HG02852 (cell line): ENCODE results near the gene TRPM6.

ENCODE experiments used
- ATAC-seq: cut with Tn5 transposase; IDR thresholded peaks from one replicate; pipeline ENCODE4 v1.9.1; 2021; ENCODE audit warnings: mild to moderate bottlenecking, moderate library complexity; ENCODE audit not compliant: unreplicated experiment

The TRPM6 gene

DNA sequence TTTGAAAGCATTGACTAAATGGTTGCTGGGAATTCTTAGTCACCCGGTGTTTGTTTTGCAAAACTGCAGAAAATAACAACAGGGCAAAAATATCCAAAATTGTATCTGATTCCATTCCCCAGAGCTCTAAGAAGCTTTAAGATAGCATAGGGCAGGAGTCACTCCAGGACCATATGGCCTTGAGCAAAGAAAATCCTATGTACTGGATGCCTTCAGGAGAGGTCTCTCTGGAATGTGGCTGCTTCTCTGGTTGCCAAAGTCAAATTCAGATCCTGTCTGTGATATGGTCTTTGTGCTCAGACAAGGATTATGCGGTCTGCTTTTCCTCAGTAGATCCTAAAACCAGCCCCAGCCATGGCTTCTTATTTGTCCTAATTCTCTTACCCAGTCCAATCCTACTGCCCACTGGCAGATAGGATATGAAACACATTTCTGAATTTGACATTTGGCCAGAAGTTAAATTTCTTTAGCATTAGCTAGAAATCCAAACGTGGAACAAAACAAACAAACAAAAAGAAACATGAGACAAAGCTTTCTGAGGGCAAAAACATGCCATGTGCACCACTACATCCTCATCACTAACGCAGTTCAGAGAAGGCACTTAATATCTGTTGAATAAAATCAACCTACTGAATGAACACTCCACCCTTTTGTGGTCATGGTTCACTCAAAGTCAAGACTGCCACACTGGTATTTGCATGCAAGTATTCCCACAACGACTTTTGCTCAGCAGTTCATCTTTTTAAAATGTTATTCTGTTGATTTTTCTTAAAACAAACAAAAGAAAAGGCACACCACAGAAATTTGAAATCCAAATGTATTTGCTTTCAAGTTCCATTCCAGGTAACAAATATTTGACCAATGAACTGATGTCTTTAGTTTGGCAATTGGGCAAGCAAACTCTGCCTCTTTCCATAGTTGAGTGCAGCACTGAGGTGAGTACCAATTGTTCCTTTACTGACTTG is 165.7 kb downstream of the TRPM6 start:
- ATAC-seq, result no peak

DNA sequence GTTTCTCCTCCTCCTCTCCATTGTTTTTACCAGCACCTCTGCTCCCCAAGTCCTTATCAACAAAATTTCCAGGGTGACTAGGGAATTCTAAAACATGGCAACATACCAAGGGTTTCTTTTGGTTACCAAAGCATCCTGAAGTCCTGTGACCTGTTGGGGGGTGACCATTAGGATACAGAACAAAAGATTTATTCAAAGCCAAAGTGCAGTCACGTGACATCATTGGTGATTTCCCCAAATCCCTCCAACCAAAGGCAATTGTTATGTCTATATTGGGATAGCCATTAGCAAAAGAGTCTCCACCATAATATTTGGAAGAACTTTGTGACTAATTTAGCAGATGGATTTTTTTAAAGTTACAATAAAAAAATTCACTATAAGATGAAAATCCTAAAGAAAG is 168.4 kb downstream of the TRPM6 start:
- ATAC-seq, result no peak

DNA sequence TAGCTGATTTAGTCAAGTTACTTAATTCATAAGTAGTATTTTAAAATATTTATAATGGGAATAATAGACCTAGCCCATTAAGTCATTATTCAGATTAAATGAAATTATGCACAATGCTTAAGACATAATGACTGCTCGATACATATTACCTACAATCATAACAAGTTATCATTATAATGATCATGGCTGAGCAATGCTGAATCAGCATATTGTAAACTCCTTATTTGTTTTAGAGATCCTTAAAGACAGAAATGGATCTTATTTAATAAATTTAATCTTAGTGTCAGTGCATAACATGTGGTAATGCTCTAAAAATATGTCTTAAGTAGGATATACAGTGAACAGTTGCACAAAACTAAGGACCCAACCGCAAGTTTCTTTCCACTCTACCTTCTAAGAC is 169.0 kb downstream of the TRPM6 start:
- ATAC-seq, result no peak

DNA sequence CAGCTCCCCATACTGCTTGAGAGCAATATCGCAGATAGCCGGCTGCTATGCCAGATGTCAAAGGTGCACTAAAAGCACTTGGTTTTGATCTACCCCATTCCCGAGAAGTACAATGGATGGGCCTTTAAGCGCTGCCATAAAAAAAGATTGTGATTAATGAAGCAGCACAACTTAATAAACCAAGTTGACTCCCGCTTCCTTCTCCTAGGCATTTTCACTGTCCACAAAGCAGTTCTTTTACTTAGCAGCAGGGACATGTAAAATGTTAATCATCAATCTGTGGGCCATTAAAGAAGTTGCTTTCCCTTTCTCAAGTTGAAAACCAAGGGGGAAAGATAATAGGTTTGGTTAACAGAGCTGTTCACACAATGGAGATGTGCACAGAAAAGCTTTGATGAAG is 176.4 kb downstream of the TRPM6 start:
- ATAC-seq, result no peak

DNA sequence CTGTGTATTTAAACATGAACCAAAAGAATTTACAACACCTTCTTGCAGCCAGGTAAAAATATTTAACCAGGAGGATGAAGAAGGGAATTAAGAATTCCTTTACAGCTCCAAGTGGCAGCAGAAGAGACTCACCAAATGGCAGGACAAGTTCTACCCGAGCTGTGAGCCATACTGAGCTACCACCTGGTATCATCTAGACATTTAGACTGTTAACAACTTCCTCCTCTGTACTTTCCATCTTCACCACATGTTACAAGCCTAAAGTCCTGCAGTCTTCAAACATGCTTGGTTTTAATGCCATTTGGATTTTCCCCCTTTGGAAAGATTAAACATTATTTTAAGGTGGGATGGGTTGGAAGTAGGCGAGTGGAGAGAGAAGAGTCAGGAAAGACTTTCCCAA is 190.2 kb downstream of the TRPM6 start:
- ATAC-seq, result no peak

DNA sequence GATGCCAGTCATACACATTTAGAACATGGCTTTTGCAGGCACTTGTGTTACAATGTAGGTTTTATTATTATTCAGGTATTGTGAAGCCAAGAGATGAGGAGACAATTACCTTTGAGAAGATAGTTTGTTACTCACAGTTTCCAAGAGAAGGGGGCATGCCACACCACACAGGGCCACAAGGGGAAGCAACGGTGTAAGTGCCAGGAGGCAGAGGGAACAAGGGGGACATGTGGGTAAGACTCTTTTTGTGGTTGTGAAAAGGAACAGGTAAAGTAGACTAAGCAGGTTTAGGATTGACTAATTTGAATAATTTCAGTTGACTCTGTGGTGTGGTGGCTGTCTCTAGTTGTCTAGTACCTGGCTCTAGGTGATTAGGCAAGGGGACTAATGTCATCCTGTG is 191.2 kb downstream of the TRPM6 start:
- no peak for ATAC-seq

DNA sequence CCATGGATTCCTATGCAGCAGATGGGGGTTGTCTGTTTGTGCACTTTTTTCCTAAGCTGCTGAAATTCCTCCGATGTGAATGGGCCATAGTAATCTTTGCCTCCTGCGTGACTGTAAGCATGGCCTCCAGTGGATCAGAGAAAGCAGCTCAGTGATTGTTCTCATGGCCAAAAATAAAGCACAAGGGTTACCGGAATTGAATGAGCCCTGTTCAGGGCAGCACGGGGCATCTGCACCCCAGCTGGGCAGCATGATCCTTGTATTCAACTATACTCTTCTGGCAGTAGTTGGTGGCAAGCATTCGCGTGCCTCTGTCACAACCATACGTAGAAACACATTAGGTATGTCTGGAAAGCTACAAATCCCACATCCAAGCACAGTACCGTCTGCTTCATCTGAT is 196.7 kb downstream of the TRPM6 start:
- no peak for ATAC-seq

DNA sequence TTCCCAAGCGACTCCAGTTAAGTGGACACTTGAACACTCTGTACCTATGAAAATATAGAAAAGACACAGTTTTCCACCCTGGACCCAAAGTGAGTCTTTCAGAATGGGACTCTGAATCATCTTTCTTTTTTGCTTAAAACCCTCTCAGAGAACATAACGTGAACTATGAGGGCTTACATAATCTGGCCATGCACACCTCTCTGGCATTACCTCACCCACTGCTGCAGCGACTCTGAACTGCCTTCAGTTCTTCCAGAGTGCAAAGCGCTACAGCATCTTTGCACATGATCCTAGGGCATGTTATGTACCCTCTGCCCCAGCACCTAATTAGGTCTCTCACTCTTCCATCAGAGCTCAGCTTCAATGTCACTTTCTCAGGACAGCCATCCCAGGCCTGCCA is 204.4 kb downstream of the TRPM6 start:
- no peak for ATAC-seq

DNA sequence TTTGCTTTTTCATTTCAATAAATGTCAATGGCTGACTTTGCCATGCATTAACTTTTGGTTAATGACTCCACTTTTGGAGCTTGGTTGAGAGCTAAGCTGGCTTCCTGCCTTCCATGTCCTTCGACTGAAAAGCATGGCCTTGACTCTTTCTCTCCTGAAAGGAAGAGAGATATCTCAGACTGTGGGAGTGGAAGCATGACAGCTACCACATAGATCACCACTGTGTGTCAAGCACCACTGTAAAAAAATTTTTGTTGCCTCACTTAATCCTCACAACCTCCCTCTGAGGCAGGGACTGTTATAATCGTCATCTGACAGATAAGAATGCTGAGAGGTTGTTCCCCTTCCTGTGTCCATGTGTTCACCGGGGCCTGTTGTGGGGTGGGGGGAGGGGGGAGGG is 205.8 kb downstream of the TRPM6 start:
- ATAC-seq, result no peak

DNA sequence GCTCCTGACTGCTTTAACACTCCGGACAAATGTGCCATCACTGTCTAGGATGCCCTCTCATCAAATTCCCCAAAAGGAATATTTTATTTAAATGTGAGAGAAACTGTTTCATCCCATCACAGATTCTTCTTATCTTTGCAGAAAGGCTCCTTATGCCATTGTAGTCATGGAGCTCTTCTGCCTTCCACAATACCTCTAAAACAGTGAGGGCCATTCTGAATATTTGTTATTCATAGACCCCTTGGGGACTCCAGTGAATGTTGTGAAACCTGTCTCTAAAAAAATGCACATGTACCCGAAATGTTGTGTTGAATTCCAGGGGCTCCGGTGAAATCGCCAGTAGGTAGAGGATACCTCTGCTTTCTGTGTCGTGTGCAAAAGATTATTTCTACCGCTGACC is 213.6 kb downstream of the TRPM6 start:
- ATAC-seq, result no peak
